Left ventricle myocardium inferior (tissue), 1 donor: ENCODE measurements around the gene SCAMP4. TPM values are rescaled to one million over a fixed set of nuclear protein-coding genes. Genes with fewer than 3 reads are reported as not detected.

Source experiments
- DNase-seq: peaks from one replicate; pipeline ENCODE4 v3.0.0-alpha.2; 2020
- H3K27ac ChIP-seq: fragments of 200-600 bp; replicated peaks from 2 replicates; pipeline ENCODE4 v1.8.0; 2021
- H3K27me3 ChIP-seq: fragments of 200-600 bp; 2 replicates; pipeline ENCODE4 v1.8.0; 2021; ENCODE audit warnings: low read depth
- H3K36me3 ChIP-seq: fragments of 200-600 bp; 2 replicates; pipeline ENCODE4 v1.8.0; 2021
- H3K4me1 ChIP-seq: fragments of 200-600 bp; 2 replicates; pipeline ENCODE4 v1.8.0; 2021
- H3K4me3 ChIP-seq: fragments of 200-600 bp; 2 replicates; pipeline ENCODE4 v1.8.0; 2021; ENCODE audit warnings: mild to moderate bottlenecking, moderate library complexity
- H3K9me3 ChIP-seq: fragments of 200-600 bp; replicated peaks from 2 replicates; pipeline ENCODE4 v1.8.0; 2021
- intact Hi-C: fragments of 100-400 bp; cut with micrococcal nuclease; formaldehyde crosslinking; loops from one replicate; pipeline ENCODE4 v1.11.0; 2022
- total RNA-seq: library from RNA; stranded (reverse); fragmentation: NEBNext Ultra II Directional; extraction: Animal tissue kit (Norgen Biotek cat#: 25700); gene quantifications from one replicate; pipeline ENCODE4 v1.2.1, GENCODE V29; 2021
- TF ChIP-seq, protein P1 (sequence below): fragments of 200-600 bp; IDR thresholded peaks from 2 replicates; pipeline ENCODE4 v1.8.0; 2021; ENCODE audit warnings: antibody characterized with exemption, mild to moderate bottlenecking, borderline replicate concordance
- donor health status: DM: no; HTN: yes; CAD: no; lungs with severe emphysema.

The SCAMP4 gene
- total RNA-seq, 1 donor from 2014 or later = 16.2 TPM

GRCh38 chr19:1955171-1956121 lies 50.2 kb downstream of the SCAMP4 start:
- H3K4me3 ChIP-seq = no peak overlapping the region
- intact Hi-C loops = no loop called here
- H3K27me3 ChIP-seq = no peaks in the 10 kb centered on the region
- no peak overlapping the region for H3K27ac ChIP-seq
- H3K36me3 ChIP-seq = peaks cover 3% of the 10 kb centered on the region
- TF ChIP-seq, protein P1, sequence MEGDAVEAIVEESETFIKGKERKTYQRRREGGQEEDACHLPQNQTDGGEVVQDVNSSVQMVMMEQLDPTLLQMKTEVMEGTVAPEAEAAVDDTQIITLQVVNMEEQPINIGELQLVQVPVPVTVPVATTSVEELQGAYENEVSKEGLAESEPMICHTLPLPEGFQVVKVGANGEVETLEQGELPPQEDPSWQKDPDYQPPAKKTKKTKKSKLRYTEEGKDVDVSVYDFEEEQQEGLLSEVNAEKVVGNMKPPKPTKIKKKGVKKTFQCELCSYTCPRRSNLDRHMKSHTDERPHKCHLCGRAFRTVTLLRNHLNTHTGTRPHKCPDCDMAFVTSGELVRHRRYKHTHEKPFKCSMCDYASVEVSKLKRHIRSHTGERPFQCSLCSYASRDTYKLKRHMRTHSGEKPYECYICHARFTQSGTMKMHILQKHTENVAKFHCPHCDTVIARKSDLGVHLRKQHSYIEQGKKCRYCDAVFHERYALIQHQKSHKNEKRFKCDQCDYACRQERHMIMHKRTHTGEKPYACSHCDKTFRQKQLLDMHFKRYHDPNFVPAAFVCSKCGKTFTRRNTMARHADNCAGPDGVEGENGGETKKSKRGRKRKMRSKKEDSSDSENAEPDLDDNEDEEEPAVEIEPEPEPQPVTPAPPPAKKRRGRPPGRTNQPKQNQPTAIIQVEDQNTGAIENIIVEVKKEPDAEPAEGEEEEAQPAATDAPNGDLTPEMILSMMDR = no peak
- no peaks in the 10 kb centered on the region for H3K9me3 ChIP-seq
- H3K4me1 ChIP-seq = peaks cover 3% of the 10 kb centered on the region
- no peak for DNase-seq

DNA sequence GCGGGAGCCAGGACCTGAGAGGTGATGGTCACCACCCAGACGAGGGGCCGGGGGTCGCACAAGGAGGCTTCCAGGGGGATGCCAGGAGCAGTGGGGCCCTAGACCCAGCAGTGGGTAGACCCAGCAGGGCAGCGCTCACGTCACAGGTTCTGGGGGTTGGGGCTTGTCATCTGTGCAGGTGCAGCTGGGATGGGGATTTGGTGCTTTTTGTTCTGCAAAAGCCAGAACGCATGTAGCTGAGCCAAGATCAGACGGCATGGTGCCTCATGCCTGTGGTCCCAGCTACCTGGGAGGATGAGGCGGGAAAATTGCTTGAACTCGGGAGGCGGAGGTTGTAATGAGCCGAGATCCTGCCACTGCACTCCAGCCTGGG lies 50.9 kb downstream of the SCAMP4 start:
- DNase-seq = no peak
- Histone ChIP-seq H3K27me3 (no peaks in the 10 kb centered on the region), H3K9me3 (no peaks in the 10 kb centered on the region), H3K36me3 (peaks cover 3% of the 10 kb centered on the region), H3K4me3 (no peak overlapping the region), H3K4me1 (peaks cover 3% of the 10 kb centered on the region), H3K27ac (no peak overlapping the region)
- TF ChIP-seq, protein P1 = no peak
- intact Hi-C loops = no loop called here

- Histone ChIP-seq H3K27me3 (no peaks in the 10 kb centered on the region), H3K4me3 (no peak overlapping the region), H3K9me3 (no peaks in the 10 kb centered on the region), H3K27ac (no peak overlapping the region), H3K36me3 (peaks cover under 1% of the 10 kb centered on the region), H3K4me1 (peaks cover 3% of the 10 kb centered on the region)
- TF ChIP-seq, protein P1 = no peak
- intact Hi-C loops = no loop called here
- DNase-seq = peak; percentile 42
Measured at GRCh38 chr19:1956868-1957492, 51.8 kb downstream of the SCAMP4 start.

DNA sequence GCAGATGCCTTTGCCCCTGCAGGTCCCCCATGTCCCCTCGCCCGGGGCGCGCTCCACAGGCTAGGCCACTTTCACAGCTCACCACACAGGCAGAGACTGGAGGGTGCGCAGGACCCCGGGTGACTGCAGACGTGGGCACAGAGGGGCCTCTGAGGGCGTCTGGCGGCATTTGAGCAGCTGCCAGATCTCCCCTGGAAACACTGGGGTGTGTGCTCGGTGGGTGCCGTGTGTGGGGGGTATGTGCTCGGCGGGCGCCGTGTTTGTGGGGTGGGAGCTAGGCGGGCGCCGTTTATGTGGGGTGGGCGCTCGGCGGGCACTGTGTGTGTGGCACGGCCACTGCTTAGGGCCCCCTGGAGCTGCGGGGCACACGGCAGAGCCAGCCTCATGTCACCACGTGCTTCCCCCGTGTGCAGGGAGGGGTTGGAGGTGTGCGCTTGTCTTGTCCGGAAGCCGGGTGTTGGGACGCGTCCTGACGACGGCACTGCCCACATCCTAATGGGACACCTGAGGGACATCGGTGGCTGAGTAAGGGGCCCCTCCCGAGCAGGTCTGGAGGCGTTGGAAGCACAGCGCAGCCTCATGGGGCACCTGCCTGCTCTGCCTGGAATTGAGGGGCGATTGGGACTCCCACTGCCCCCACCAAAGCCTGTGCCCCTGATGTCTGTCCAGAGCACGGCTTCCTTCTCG lies 52.5 kb downstream of the SCAMP4 start:
- no peak overlapping the region for H3K27ac ChIP-seq
- DNase-seq = no peak
- intact Hi-C loops = no loop called here

More for the DNA sequence above, 52.5 kb downstream of the SCAMP4 start:
- H3K36me3 ChIP-seq = no peaks in the 10 kb centered on the region
- H3K4me1 ChIP-seq = peaks cover 3% of the 10 kb centered on the region
- H3K4me3 ChIP-seq = no peak overlapping the region
- no peaks in the 10 kb centered on the region for H3K27me3 ChIP-seq
- H3K9me3 ChIP-seq = no peaks in the 10 kb centered on the region
- TF ChIP-seq, protein P1 = no peak
